ENCODE data around the gene COL16A1. TPM values are rescaled to one million over a fixed set of nuclear protein-coding genes. Genes with fewer than 3 reads are reported as not detected.

Gene COL16A1
- total RNA-seq, 2 experiments from 2014 or later = not detected

DNA sequence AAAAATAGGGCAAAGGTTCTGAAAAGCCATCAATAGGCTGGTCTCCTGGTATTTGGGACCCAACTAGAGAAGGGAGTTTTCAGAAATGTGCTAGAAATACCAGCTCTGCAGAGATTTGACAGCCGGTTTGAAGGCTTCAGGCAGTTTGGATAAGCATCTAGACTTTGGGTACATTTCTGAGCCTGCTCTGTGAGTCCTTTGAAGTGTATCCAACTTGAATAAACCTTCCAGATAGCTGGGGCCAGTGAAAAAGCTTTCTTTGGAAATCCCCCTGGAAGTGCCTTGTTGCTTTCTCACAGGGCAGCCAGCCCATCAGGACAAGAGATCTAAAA, 52.8 kb downstream of the COL16A1 start:
- Mint-ChIP-seq H3K36me3 (ENCODE audit: low read depth) (no peaks in the 10 kb centered on the region), H3K9me3 (peaks cover 2% of the 10 kb centered on the region), H3K27ac (no peak overlapping the region), H3K27me3 (no peaks in the 10 kb centered on the region), H3K4me1 (peaks cover 9% of the 10 kb centered on the region), H3K4me3 (no peak overlapping the region)
- POLR2A ChIA-PET = no interaction called here
- CTCF ChIA-PET = interaction anchor here (0.6 to 0.8 kb wide), 3 partner anchors 62 to 287 kb away, joined by 3 read pairs; partner anchors contain the start of gene PTP4A2
- no peak for DNase-seq

DNA sequence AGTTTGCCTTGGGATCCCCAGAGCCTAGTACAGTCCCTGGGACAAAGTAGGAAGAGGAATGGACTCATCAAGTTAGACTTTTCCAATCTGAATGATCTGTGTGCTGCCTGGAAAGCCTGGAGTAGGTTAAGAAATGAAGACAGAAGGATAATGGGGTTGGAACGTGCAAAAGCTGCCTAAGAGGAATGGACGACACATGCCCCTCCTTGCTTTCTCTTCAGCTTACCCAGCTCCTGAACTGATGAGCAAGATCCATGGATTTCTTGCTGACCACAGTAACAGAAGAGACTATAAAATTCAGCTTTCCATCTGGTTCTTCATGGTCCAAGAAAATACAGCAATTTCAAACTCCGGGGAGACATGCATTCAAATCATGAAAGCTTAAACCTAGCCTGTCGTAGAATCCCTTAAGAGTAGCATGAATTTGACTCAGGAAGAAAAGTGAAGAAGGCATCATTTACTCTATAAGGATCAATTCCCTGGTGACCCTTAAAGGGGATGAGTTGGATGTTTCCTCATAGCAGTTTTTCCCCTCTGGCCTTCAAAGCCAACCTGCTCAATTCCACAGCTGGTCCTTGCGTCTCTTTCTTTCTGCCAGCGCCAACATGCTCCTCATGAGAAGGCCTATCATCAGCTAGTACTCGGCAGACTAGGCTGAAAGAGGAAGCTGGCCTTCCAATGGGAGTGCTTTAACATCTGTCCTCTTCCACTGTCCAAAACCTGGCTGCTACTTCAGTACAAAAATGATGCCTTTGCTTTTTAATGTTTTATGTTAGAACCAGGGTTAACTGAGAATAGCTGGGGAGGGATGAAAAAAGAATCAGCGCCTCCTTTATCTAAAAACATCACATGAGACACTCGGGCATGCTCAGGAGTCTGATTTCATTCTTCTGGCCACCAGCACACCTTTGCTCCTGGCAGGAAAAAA, 53.4 kb downstream of the COL16A1 start:
- no peak overlapping the region for H3K4me3 Mint-ChIP-seq
- ChIA-PET CTCF (interaction anchor here (0.6 to 1.1 kb wide), 4 partner anchors 11 to 288 kb away, joined by 3 read pairs; partner anchors contain the start of gene PTP4A2), POLR2A (no interaction called here)
- H3K27me3 Mint-ChIP-seq = no peaks in the 10 kb centered on the region
- no peaks in the 10 kb centered on the region for H3K36me3 Mint-ChIP-seq (ENCODE audit: low read depth)
- peaks cover 15% of the 10 kb centered on the region for H3K4me1 Mint-ChIP-seq
- no peak for DNase-seq
- no peak overlapping the region for H3K27ac Mint-ChIP-seq
- H3K9me3 Mint-ChIP-seq = peaks cover 3% of the 10 kb centered on the region

DNA sequence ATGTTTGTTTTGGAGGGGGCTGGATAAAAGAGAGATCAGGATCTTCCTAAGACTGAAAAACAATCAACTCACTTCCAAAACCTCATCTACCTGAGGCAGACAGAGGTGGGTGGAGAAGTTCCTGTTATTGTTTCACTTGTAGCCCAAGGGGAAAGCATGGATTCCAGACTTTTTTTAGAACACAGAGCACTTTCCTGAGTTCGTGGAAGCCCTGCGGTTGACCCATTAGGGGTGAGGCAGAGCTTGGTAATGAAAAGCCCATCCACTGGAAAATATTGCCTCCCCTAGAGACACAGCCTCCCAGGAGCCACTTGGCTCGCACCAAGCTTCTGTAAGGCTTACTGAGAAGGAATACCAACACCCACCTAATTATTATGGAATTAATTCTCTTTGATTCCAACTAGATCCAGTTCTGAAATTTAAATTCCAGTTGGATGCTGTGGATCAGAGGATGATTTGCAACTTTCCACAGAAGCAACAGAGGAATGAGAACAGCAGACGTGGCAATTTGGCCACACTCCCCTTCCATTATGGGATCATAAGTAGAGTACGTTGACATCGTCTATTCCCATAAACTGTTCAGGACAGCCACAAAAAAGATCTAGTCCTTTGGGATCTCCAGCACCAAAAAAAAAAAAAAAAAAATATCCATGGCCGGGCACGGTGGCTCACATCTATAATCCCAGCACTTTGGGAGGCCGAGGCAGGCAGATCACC, 55.0 kb downstream of the COL16A1 start:
- H3K27ac Mint-ChIP-seq = no peak overlapping the region
- H3K4me1 Mint-ChIP-seq = peaks cover 26% of the 10 kb centered on the region
- POLR2A ChIA-PET = no interaction called here
- DNase-seq = no peak
- no peaks in the 10 kb centered on the region for H3K27me3 Mint-ChIP-seq
- peaks cover 3% of the 10 kb centered on the region for H3K9me3 Mint-ChIP-seq
- H3K36me3 Mint-ChIP-seq (ENCODE audit: low read depth) = peaks cover 1% of the 10 kb centered on the region
- CTCF ChIA-PET = interaction anchor here (0.5 to 0.6 kb wide), 2 partner anchors 11 to 330 kb away, joined by 4 to 5 read pairs; no protein-coding TSS in a partner anchor
- no peak overlapping the region for H3K4me3 Mint-ChIP-seq

DNA sequence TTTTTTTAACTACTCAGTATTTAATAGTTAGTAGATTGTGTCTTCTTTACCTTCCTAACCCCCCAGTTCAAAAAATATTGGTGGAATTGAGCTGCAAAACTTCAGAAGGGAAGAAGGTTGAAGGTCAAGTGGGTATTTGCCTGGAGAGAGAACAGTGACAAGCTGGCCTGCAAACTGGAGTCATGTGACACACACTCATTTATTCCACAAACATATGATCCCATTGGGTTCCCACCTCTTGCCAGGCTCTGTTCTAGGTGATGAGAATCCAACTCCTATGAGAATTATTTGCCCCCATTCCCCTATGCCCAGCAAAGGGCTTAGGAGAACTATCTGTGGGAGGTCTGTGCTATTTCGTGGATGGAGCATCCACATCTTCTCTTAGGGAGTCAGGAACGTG, 55.6 kb downstream of the COL16A1 start:
- CTCF ChIA-PET = interaction anchor here (0.6 to 1.2 kb wide), 2 partner anchors 16 to 330 kb away, joined by 3 to 5 read pairs; no protein-coding TSS in a partner anchor
- Mint-ChIP-seq H3K4me3 (no peak overlapping the region), H3K27me3 (no peaks in the 10 kb centered on the region), H3K9me3 (peaks cover 3% of the 10 kb centered on the region), H3K27ac (no peak overlapping the region), H3K4me1 (peaks cover 32% of the 10 kb centered on the region), H3K36me3 (ENCODE audit: low read depth) (peaks cover 1% of the 10 kb centered on the region)
- DNase-seq = no peak
- POLR2A ChIA-PET = no interaction called here

DNA sequence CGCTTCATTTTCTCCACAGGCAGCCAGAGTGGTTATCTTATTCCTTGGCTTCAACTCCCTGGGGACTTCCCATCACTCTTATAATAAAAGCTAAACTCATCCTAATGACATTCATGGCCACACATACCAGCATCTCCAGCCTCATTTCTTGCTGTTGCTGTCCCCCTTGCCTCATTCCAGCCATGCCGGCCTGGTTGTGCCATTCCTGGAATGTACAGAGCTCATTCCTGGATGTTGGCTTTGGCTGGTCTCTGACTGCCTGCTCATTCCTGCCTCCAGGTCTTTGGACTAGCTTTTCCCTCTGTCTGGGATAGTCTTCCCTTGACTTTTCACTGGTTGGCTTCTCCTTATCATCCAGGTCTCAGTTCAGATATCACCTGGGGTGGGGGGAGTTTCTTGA, 56.7 kb downstream of the COL16A1 start:
- no peak overlapping the region for H3K27ac Mint-ChIP-seq
- ChIA-PET POLR2A (no interaction called here), CTCF (interaction anchor here (1.2 to 4.1 kb wide), 2 partner anchors 17 to 142 kb away, joined by 3 to 17 read pairs; no protein-coding TSS in a partner anchor)
- no peak for DNase-seq
- peaks cover 1% of the 10 kb centered on the region for H3K36me3 Mint-ChIP-seq (ENCODE audit: low read depth)
- peaks cover 3% of the 10 kb centered on the region for H3K9me3 Mint-ChIP-seq
- no peaks in the 10 kb centered on the region for H3K27me3 Mint-ChIP-seq
- peaks cover 34% of the 10 kb centered on the region for H3K4me1 Mint-ChIP-seq
- no peak overlapping the region for H3K4me3 Mint-ChIP-seq

DNA sequence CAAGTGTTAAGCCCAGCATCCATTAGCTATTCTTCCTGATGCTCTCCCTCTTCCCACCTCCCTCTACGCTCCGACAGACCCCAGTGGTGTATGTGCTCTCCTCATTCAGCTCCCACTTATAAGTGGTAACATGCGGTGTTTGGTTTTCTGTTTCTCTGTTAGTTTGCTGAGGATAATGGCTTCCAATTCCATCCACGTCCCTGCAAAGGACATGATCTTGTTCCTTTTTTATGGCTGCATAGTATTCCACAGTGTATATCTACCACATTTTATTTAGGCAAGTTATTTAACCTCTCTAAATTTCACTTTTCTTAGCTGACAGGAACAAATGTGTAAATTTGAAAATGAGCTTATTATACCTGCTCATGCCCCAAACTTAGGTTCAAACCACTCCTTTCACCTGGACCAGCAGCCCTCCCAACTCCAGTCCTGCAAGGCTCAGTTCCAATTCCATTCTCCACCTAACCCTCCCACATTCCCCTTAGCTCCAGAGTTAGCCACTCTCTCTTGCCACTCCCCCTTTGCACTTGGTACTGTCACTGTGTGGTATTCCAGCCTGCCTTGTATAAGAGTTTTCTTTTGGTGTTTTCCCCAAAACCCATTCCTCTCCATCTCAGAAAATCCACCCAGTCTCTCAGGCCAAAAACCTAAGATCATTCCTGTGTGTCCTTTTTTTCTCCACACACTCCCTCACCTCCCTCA, 57.4 kb downstream of the COL16A1 start:
- ChIA-PET CTCF (interaction anchor here (4.1 kb wide), 1 partner anchor 142 kb away, joined by 17 read pairs; no protein-coding TSS in a partner anchor), POLR2A (no interaction called here)
- Mint-ChIP-seq H3K4me1 (peaks cover 34% of the 10 kb centered on the region), H3K36me3 (ENCODE audit: low read depth) (peaks cover 1% of the 10 kb centered on the region), H3K27ac (peak overlapping the region; percentile 100), H3K4me3 (peak overlapping the region; percentile 94), H3K27me3 (no peaks in the 10 kb centered on the region), H3K9me3 (peaks cover 3% of the 10 kb centered on the region)
- DNase-seq = no peak

DNA sequence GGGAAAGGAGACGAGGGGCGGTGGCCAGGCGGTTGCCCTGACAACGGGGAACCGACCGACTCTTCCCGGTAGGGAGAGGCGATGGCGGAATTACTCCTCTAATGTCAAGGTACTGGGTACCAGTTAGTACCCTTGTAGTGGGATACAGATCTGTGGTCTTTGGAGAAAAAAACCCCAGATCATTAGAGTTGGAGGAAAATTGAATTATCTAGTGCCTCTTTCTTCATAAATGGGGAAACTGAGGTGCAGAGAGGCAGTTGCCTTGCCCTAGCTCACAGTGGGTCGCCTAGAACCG, 58.6 kb downstream of the COL16A1 start:
- DNase-seq = no peak
- Mint-ChIP-seq H3K4me1 (peaks cover 34% of the 10 kb centered on the region), H3K9me3 (peaks cover 3% of the 10 kb centered on the region), H3K4me3 (peak overlapping the region; percentile 94), H3K27me3 (no peaks in the 10 kb centered on the region), H3K36me3 (ENCODE audit: low read depth) (peaks cover 1% of the 10 kb centered on the region), H3K27ac (peak overlapping the region; percentile 100)
- CTCF ChIA-PET = interaction anchor here (0.8 to 4.1 kb wide), 6 partner anchors 14 to 144 kb away, joined by 3 to 17 read pairs (median 3); no protein-coding TSS in a partner anchor
- POLR2A ChIA-PET = interaction anchor here (0.6 kb wide), 1 partner anchor 630 kb away, joined by 4 read pairs; no protein-coding TSS in a partner anchor

DNA sequence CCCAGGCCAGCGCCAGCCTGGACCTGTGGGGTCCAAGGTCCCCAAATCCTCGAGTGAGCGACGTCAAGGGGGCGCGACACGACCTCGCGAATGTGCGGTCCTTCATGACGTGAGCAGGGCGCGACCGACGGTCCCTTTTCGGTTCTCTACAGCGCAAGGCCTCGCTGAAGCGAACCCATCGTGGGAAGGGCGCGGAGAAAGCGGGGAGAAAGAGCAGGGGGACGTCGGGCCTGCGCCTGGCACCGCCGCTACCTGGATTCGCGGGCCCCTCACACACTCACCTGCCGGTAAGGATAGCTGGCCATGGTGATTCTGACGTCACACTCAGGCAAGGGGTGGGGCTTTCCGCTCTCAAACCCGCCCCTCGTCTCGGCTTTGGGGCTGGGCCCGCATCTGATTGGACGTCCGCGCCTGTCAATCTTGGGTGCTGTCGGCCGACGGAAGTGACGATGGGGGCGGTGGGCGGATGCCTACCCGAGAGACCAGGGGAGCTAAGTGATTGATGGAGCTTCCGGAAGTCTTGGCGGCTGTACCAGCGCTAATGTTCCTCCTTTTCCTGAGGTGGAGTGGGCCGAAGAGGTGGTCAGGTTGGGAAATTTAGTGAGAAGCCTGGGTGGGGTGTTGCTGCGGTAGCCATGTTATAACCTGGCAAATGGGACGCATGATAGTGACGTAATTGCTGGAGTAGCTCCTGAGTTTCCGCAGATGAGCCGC, 59.1 kb downstream of the COL16A1 start, which contains the start of gene PEF1:
Gene PEF1 (minus strand): TSS at position 317 of the 714 bp plus-strand sequence. CDS start 12 bp downstream, at position 305.
- peak; percentile 99 for DNase-seq
- Mint-ChIP-seq H3K4me3 (peak within 1 kb of the TSS; percentile 94), H3K27me3 (no peaks in the 10 kb centered on the region), H3K36me3 (ENCODE audit: low read depth) (peaks cover 1% of the 10 kb centered on the region), H3K27ac (peak within 1 kb of the TSS; percentile 100), H3K4me1 (peaks cover 34% of the 10 kb centered on the region), H3K9me3 (peaks cover 3% of the 10 kb centered on the region)
- POLR2A ChIA-PET = interaction anchor here (0.6 kb wide), 1 partner anchor 630 kb away, joined by 4 read pairs; no protein-coding TSS in a partner anchor
- CTCF ChIA-PET = interaction anchor here (0.6 to 4.1 kb wide), 9 partner anchors 14 to 144 kb away, joined by 3 to 17 read pairs (median 3); no protein-coding TSS in a partner anchor

DNA sequence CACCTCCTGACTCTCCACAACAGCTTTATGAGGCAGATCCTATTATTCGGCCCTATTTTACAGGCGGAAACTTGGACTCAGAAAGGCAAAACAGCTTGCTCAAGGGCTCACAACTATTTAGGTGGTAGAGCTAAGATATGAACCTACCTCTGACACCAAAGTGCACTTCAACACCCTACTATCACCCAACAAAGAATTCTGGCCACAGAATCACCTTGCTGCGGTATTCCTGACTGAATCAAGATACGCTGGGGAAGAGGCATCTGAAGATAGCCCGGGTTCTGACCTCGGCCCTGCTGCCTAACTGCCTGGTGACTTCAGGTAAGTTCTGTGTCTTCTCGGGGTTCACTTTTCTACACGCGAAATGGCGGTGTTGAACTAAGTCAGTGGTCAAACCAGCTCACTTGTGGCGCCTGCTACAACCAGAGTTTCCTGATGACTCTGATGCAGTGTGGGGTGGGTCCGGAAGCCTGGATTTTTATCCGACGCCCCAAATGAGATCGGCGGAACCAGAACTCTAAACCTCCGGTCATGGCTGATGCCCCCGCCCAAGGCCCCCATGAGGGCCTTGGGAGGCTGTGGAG, 59.7 kb downstream of the COL16A1 start:
- POLR2A ChIA-PET = no interaction called here
- H3K36me3 Mint-ChIP-seq (ENCODE audit: low read depth) = peaks cover 1% of the 10 kb centered on the region
- DNase-seq = no peak
- H3K4me1 Mint-ChIP-seq = peaks cover 35% of the 10 kb centered on the region
- peak overlapping the region; percentile 94 for H3K4me3 Mint-ChIP-seq
- H3K27ac Mint-ChIP-seq = peak overlapping the region; percentile 100
- H3K9me3 Mint-ChIP-seq = peaks cover 3% of the 10 kb centered on the region
- CTCF ChIA-PET = interaction anchor here (0.6 to 4.1 kb wide), 5 partner anchors 13 to 145 kb away, joined by 3 to 17 read pairs (median 3); no protein-coding TSS in a partner anchor
- no peaks in the 10 kb centered on the region for H3K27me3 Mint-ChIP-seq

DNA sequence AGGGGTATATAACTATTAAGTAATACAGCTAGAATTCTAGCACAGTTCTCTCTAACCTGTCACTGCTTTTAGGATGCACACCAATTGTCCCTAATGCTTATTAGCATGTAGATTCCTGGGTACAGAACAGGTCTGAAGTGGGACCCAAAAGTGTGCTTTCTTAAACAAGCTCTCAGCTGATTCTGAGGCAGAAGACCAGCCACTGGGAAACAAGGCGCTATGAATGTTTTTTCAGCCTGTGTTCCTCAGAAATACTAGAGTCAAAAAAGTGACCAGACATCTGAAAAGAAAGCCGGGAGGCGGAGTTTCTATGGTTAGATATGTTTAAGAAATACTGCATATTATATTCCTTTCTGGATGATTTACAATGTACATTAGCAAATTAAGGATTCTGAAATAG, 60.9 kb downstream of the COL16A1 start:
- CTCF ChIA-PET = interaction anchor here (0.7 to 1.5 kb wide), 4 partner anchors 10 to 146 kb away, joined by 3 to 5 read pairs (median 4); no protein-coding TSS in a partner anchor
- no peak for DNase-seq
- H3K4me1 Mint-ChIP-seq = peaks cover 42% of the 10 kb centered on the region
- H3K4me3 Mint-ChIP-seq = no peak overlapping the region
- H3K27me3 Mint-ChIP-seq = no peaks in the 10 kb centered on the region
- H3K9me3 Mint-ChIP-seq = peaks cover 3% of the 10 kb centered on the region
- no peak overlapping the region for H3K27ac Mint-ChIP-seq
- POLR2A ChIA-PET = no interaction called here
- peaks cover 1% of the 10 kb centered on the region for H3K36me3 Mint-ChIP-seq (ENCODE audit: low read depth)

DNA sequence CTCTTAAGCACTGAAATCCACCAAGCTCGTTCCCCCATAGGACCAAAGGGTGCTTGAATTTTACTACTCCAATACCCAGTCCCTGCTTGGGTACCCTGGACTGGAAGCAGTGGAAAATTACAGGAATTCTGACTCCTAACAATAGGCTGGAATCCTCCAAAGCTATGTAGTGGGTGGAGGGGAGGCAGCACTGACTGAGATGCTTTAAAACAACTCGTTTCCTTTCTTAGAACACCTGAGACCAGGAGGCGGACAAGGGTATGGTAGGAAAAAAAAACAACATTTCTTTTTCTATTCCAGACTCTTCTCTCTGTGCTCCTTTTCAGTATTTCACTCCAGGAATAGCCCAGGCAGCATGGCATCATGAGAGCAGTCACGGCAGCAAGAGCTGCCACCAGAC, 61.5 kb downstream of the COL16A1 start:
- ChIA-PET POLR2A (no interaction called here), CTCF (interaction anchor here (0.7 to 1.5 kb wide), 3 partner anchors 9 to 146 kb away, joined by 3 to 5 read pairs (median 4); no protein-coding TSS in a partner anchor)
- Mint-ChIP-seq H3K4me1 (peaks cover 45% of the 10 kb centered on the region), H3K27me3 (no peaks in the 10 kb centered on the region), H3K4me3 (no peak overlapping the region), H3K9me3 (peaks cover 3% of the 10 kb centered on the region), H3K27ac (no peak overlapping the region), H3K36me3 (ENCODE audit: low read depth) (peaks cover 1% of the 10 kb centered on the region)
- DNase-seq = no peak

Data from activated CD4-positive, alpha-beta T cell treated with anti-CD3 and anti-CD28 coated beads, Interleukin-2, amount 10 ng/mL, durations not matched to agents 7 days and 5 days (primary cell).